Trophoblast cell (in vitro differentiated cells and primary cell): ENCODE data around the gene ADORA1.

Experiments used
- DNase-seq, 2 donors: peaks; one replicate each; pipeline ENCODE4 v3.0.0-alpha.2; 2016
- H2AFZ ChIP-seq: 2 replicates; pipeline ENCODE4 v1.6.1; 2013; ENCODE audit warnings: low read length, moderate library complexity, mild to moderate bottlenecking; ENCODE audit not compliant: insufficient read depth, poor library complexity
- H2AK5ac ChIP-seq: 2 replicates; pipeline ENCODE4 v1.6.1; 2013; ENCODE audit warnings: mild to moderate bottlenecking, low read length
- H2BK120ac ChIP-seq: 2 replicates; pipeline ENCODE4 v1.6.1; 2013; ENCODE audit warnings: low read length, mild to moderate bottlenecking, moderate library complexity; ENCODE audit not compliant: insufficient read depth, poor library complexity
- H2BK12ac ChIP-seq: 2 replicates; pipeline ENCODE4 v1.6.1; 2013; ENCODE audit warnings: mild to moderate bottlenecking, low read length, moderate library complexity
- H2BK5ac ChIP-seq: 2 replicates; pipeline ENCODE4 v1.6.1; 2013; ENCODE audit warnings: low read length, low read depth, moderate library complexity, mild to moderate bottlenecking; ENCODE audit not compliant: poor library complexity
- H3K14ac ChIP-seq: 2 replicates; pipeline ENCODE4 v1.6.1; 2013; ENCODE audit warnings: mild to moderate bottlenecking, low read length
- H3K18ac ChIP-seq: 2 replicates; pipeline ENCODE4 v1.6.1; 2013; ENCODE audit warnings: mild to moderate bottlenecking, low read length
- H3K23ac ChIP-seq: 2 replicates; pipeline ENCODE4 v1.6.1; 2013; ENCODE audit warnings: low read length
- H3K27ac ChIP-seq: 2 replicates; pipeline ENCODE4 v1.5.1; 2013; ENCODE audit warnings: low read depth, mild to moderate bottlenecking, inconsistent platforms, low read length, moderate library complexity
- H3K27me3 ChIP-seq: 2 replicates; pipeline ENCODE4 v1.6.1; 2013; ENCODE audit warnings: inconsistent platforms, mild to moderate bottlenecking, low read length, moderate library complexity; ENCODE audit not compliant: insufficient read depth
- H3K36me3 ChIP-seq, 2 experiments: 1 replicate in 1 of 2; 2 replicates in 1 of 2; pipeline ENCODE4 v1.6.1; 2013; ENCODE audit warnings: low read length in 2 of 2, mild to moderate bottlenecking in 2 of 2, moderate library complexity in 1 of 2; ENCODE audit not compliant: insufficient read depth in 2 of 2, control insufficient read depth in 1 of 2
- H3K4ac ChIP-seq: 2 replicates; pipeline ENCODE4 v1.6.1; 2013; ENCODE audit warnings: low read depth, mild to moderate bottlenecking, low read length, moderate library complexity
- H3K4me1 ChIP-seq, 2 experiments: 1 replicate in 1 of 2; 2 replicates in 1 of 2; pipeline ENCODE4 v1.6.1; 2013; ENCODE audit warnings: low read length in 2 of 2, mild to moderate bottlenecking in 2 of 2, moderate library complexity in 1 of 2; ENCODE audit not compliant: insufficient read depth in 2 of 2, control insufficient read depth in 1 of 2
- H3K4me2 ChIP-seq: 2 replicates; pipeline ENCODE4 v1.6.1; 2013; ENCODE audit warnings: inconsistent platforms, mild to moderate bottlenecking, low read length, moderate library complexity
- H3K4me3 ChIP-seq: 2 replicates; pipeline ENCODE4 v1.5.1; 2013; ENCODE audit warnings: mild to moderate bottlenecking, low read depth, low read length, inconsistent platforms
- H3K79me1 ChIP-seq: one replicate; pipeline ENCODE4 v1.6.1; 2013; ENCODE audit warnings: low read length
- H3K79me2 ChIP-seq: 2 replicates; pipeline ENCODE4 v1.6.1; 2013; ENCODE audit warnings: low read length, mild to moderate bottlenecking; ENCODE audit not compliant: control insufficient read depth, insufficient read depth, poor library complexity
- H3K9ac ChIP-seq: 2 replicates; pipeline ENCODE4 v1.6.1; 2013; ENCODE audit warnings: mild to moderate bottlenecking, low read length
- H3K9me3 ChIP-seq: 2 replicates; pipeline ENCODE4 v1.6.1; 2013; ENCODE audit warnings: low read depth, mild to moderate bottlenecking, control low read depth, inconsistent platforms, low read length; ENCODE audit not compliant: insufficient read depth
- H4K12ac ChIP-seq: 2 replicates; pipeline ENCODE4 v1.6.1; 2013; ENCODE audit warnings: low read depth, mild to moderate bottlenecking, low read length, moderate library complexity
- H4K8ac ChIP-seq: 2 replicates; pipeline ENCODE4 v1.6.1; 2013; ENCODE audit warnings: low read depth, mild to moderate bottlenecking, low read length, moderate library complexity
- H4K91ac ChIP-seq: one replicate; pipeline ENCODE4 v1.6.1; 2013; ENCODE audit warnings: low read depth, mild to moderate bottlenecking, low read length, moderate library complexity
- WGBS: extraction: QIAGEN DNeasy Blood & Tissue Kit; methylation state at CpG from one replicate; pipeline ENCODE4 v1.1.7; 2013; ENCODE audit warnings: missing lambda C conversion rate; ENCODE audit not compliant: insufficient read length, insufficient coverage; ENCODE audit errors: extremely low coverage; 5-methylcytosine and 5-hydroxymethylcytosine counted together

Gene ADORA1

DNA sequence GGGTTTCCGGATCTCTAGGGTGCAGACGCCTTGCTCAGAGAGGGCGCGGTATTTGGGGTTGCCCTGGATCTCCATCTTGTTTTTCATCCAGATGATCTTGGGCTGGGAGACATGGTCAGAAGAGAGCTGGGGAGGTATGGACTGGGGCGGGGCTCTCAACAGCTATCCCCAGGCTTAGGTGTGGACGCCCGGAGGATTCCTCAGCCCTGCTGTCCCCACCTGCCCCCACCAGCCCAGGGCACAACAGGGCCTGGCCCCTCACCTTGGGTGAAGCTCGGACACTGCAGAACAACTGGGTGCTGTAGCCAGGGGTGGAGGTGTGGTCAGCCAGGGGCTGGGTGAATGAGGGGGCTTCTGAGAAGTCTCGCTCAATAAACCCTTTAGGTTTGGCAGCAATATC, 41.5 kb downstream of the ADORA1 start:
- Histone ChIP-seq H3K4me2 (no peak overlapping the region), H2BK12ac (no peak overlapping the region), H3K27ac (no peak overlapping the region), H2BK5ac (no peak overlapping the region), H3K4me3 (no peak overlapping the region), H3K36me3 (no peaks in the 10 kb centered on the region), H4K12ac (no peak overlapping the region), H4K91ac (no peak overlapping the region), H3K27me3 (no peaks in the 10 kb centered on the region), H3K18ac (no peak overlapping the region), H3K4me1 (no peaks in the 10 kb centered on the region), H3K9ac (no peak overlapping the region), H3K9me3 (peaks cover 5% of the 10 kb centered on the region), H3K14ac (no peak overlapping the region), H3K4ac (no peak overlapping the region), H3K23ac (no peak overlapping the region), H3K79me2 (no peaks in the 10 kb centered on the region), H4K8ac (no peak overlapping the region), H2BK120ac (no peak overlapping the region), H2AFZ (no peak overlapping the region), H2AK5ac (no peak overlapping the region), H3K79me1 (no peaks in the 10 kb centered on the region)
- DNase-seq: no peak
- WGBS: no CpG with 5 or more reads among the region's 9 CpGs

DNA sequence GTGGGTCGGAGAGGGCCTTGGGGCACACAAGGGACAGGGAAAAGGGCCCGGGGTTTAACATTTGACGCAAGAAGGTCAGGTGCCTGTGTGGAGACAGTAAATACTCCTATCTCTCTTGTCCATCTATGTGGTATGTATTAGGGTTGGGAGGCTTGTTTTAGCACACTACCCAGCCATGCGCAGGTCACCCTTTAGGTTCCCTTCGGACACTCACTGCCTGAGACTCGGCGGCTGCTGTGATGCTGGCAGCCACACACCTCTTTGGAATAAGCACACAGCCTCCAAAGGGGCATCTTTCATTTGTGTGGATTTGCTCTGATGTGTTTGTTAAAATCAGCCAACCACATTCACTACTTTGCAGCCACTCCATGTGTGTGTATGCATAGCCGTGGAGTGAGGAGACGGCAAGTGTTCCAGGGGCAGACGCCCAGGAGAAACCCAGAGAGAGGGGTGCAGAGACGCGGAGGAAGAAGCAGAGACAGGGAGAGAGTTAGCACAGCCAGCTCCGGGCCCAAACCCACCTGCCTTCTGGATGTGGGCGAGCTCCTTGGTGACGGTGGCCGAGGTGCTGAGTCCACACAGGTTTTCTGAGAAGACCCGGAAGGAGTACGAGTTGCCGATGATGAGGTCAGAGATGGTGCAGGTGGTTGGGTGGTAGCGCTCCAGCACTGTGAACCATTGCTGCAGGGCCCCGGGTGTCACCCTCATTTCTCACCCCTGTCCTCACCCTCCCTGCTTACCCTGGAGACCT, 42.4 kb downstream of the ADORA1 start:
- no peak overlapping the region for H4K8ac ChIP-seq
- WGBS: no CpG with 5 or more reads among the region's 21 CpGs
- no peak overlapping the region for H3K4ac ChIP-seq

DNA sequence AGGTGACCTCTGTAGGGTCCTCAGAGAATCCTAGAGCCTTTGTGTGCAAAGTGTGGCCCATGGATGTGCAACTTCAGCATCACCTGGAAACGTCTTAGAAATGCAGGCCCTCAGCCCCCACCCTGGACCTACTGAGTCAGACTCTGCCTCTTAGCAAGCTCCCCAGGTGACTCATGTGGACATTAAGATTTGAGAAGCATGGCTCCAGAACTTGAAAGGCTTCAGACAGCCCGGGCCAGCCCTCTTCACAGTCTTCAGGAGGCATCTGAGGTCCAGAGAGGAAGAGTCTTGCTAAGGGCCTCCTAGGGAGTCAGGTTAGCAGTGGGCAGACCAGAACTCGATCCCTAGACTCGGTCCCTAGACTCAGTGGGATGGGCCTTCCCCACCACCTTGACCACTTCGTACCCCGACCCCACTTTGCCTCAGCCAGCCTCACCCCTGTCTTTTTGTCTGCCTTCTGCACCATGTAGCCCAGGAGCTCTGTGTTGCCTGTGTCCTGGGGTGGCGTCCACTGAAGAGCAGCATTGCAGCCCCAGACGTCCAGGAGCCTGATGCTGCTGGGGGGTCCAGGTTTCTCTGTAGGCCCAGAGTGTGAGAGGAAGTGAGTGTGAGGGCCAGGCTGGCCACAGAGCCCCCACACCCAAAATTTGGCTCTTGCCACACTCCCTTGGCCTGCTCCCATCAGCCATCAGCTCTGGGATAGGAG, 43.3 kb downstream of the ADORA1 start:
- Histone ChIP-seq H3K36me3 (no peaks in the 10 kb centered on the region), H3K79me2 (no peaks in the 10 kb centered on the region), H3K4ac (no peak overlapping the region), H4K8ac (no peak overlapping the region), H2AFZ (no peak overlapping the region), H3K4me2 (no peak overlapping the region), H3K4me1 (no peaks in the 10 kb centered on the region), H3K27me3 (no peaks in the 10 kb centered on the region), H3K9me3 (peaks cover 5% of the 10 kb centered on the region), H4K12ac (no peak overlapping the region), H3K79me1 (no peaks in the 10 kb centered on the region), H2AK5ac (no peak overlapping the region), H2BK5ac (no peak overlapping the region), H3K18ac (no peak overlapping the region), H3K9ac (no peak overlapping the region), H3K23ac (no peak overlapping the region), H3K14ac (no peak overlapping the region), H4K91ac (no peak overlapping the region), H2BK120ac (no peak overlapping the region), H3K27ac (no peak overlapping the region), H3K4me3 (no peak overlapping the region), H2BK12ac (no peak overlapping the region)
- WGBS: no CpG with 5 or more reads among the region's 8 CpGs
- peak in 1 of 2 donors; percentile 22 for DNase-seq

More for the DNA sequence above, 42.4 kb downstream of the ADORA1 start:
- Histone ChIP-seq H2BK5ac (no peak overlapping the region), H3K14ac (no peak overlapping the region), H2AK5ac (no peak overlapping the region), H3K27me3 (no peaks in the 10 kb centered on the region), H3K23ac (no peak overlapping the region), H4K91ac (no peak overlapping the region), H2BK120ac (no peak overlapping the region), H3K4me2 (no peak overlapping the region), H3K9me3 (peaks cover 5% of the 10 kb centered on the region), H3K79me2 (no peaks in the 10 kb centered on the region), H3K4me3 (no peak overlapping the region), H3K9ac (no peak overlapping the region), H3K18ac (no peak overlapping the region), H2BK12ac (no peak overlapping the region), H3K27ac (no peak overlapping the region), H4K12ac (no peak overlapping the region), H3K36me3 (no peaks in the 10 kb centered on the region), H3K4me1 (no peaks in the 10 kb centered on the region), H3K79me1 (no peaks in the 10 kb centered on the region), H2AFZ (no peak overlapping the region)
- DNase-seq: no peak

DNA sequence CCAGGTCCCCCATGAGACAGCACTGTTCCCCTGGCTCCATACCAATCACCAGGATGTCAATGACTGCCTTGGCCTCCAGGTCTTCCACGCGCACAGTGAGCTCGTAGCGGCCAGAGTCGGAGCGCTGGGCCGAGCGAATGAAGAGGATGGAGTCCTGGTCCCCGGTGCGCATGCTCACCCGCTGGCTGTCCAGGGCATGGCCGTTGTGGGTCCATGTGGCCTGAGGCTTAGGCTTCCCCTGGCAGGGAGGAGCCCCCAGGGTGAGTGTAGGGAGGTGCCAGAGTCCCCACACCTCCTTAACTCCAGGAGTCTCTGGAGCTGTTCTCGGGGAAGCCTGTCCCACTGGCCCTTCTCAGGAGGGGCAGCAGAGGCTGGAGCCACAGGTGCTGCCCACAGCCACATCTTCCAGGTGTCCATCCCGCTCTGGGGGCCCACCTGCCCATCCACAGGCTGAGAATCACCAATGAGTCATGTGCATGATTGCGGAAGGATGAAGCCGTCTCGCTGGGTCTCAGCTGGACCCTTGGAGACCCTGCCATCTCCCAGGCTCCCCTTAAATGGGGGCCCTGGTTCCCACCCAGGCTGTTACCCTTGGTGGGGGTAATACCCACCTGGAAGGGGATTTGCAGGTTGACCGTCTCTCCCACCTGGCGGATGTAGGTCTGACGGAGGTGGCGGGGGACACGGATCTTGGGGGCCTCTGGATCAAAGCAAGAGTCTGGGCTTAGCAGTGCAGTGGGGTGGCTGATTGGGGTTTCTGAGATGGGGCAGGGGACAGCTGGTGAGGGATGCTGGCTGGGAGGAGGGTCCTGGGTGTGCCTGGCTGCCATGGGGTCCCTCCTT, 44.0 kb downstream of the ADORA1 start:
- Histone ChIP-seq H3K36me3 (no peaks in the 10 kb centered on the region), H2BK120ac (no peak overlapping the region), H3K27ac (no peak overlapping the region), H4K8ac (no peak overlapping the region), H3K14ac (no peak overlapping the region), H3K4me1 (no peaks in the 10 kb centered on the region), H2AK5ac (no peak overlapping the region), H4K12ac (no peak overlapping the region), H3K4me2 (no peak overlapping the region), H3K4ac (no peak overlapping the region), H2BK5ac (no peak overlapping the region), H3K9ac (no peak overlapping the region), H2BK12ac (no peak overlapping the region), H4K91ac (no peak overlapping the region), H3K18ac (no peak overlapping the region), H3K27me3 (no peaks in the 10 kb centered on the region), H3K79me2 (no peaks in the 10 kb centered on the region), H3K4me3 (no peak overlapping the region), H3K9me3 (peaks cover 5% of the 10 kb centered on the region), H3K23ac (no peak overlapping the region), H3K79me1 (no peaks in the 10 kb centered on the region), H2AFZ (no peak overlapping the region)
- no peak for DNase-seq
- no CpG with 5 or more reads among the region's 22 CpGs for WGBS
